ENCODE data around the gene ME2.

Gene ME2

GRCh38 chr18:50933684-50934083 is 54.8 kb downstream of the ME2 start:
- TF ChIP-seq CTCF (conservative IDR thresholded peaks at IDR 0.05; ENCODE audit: low read length) = no peak
- no peak for TF ChIP-seq EZH2phosphoT487 (IDR thresholded peaks at IDR 0.05; ENCODE audit: borderline replicate concordance)
- Histone ChIP-seq H2AFZ (ENCODE audit: low read length) (no peak overlapping the region), H3K4me3 (ENCODE audit: low read length, poor library complexity, severe bottlenecking) (no peak overlapping the region), H3K9me2 (replicated peaks; ENCODE audit: low read depth, low read length) (no peaks in the 10 kb centered on the region), H3K9me3 (ENCODE audit: insufficient read depth, low read depth, low read length) (no peaks in the 10 kb centered on the region), H3K4me2 (ENCODE audit: low read depth, low read length, poor library complexity, severe bottlenecking) (no peak overlapping the region), H3K4me1 (ENCODE audit: insufficient read depth, low read length, poor library complexity, severe bottlenecking) (no peaks in the 10 kb centered on the region), H3K36me3 (ENCODE audit: insufficient read depth, low read length) (peaks cover 36% of the 10 kb centered on the region; the same call in 1 of the 2 replicates), H3F3A (ENCODE audit: low read depth) (no peaks in the 10 kb centered on the region), H3K79me2 (ENCODE audit: insufficient read depth, low read length) (no peaks in the 10 kb centered on the region), H4K20me1 (ENCODE audit: insufficient read depth, low read length, poor library complexity, severe bottlenecking) (no peaks in the 10 kb centered on the region), H3K27me3 (ENCODE audit: insufficient read depth, low read length, poor library complexity, severe bottlenecking) (no peaks in the 10 kb centered on the region), H3K9ac (ENCODE audit: low read depth, low read length, poor library complexity, severe bottlenecking) (no peak overlapping the region)

- no peak overlapping the region for H3K9ac ChIP-seq (ENCODE audit: low read depth, low read length, poor library complexity, severe bottlenecking)
- no peaks in the 10 kb centered on the region for H3K27me3 ChIP-seq (ENCODE audit: insufficient read depth, low read length, poor library complexity, severe bottlenecking)
- no peaks in the 10 kb centered on the region for H4K20me1 ChIP-seq (ENCODE audit: insufficient read depth, low read length, poor library complexity, severe bottlenecking)
- H3K36me3 ChIP-seq (ENCODE audit: insufficient read depth, low read length) = peaks cover 26% of the 10 kb centered on the region; the same call in 1 of the 2 replicates
- H3K9me3 ChIP-seq (ENCODE audit: insufficient read depth, low read depth, low read length) = no peaks in the 10 kb centered on the region
- no peak overlapping the region for H3K4me3 ChIP-seq (ENCODE audit: low read length, poor library complexity, severe bottlenecking)
- no peaks in the 10 kb centered on the region for H3K79me2 ChIP-seq (ENCODE audit: insufficient read depth, low read length)
- no peaks in the 10 kb centered on the region for H3F3A ChIP-seq (ENCODE audit: low read depth)
- no peaks in the 10 kb centered on the region for H3K4me1 ChIP-seq (ENCODE audit: insufficient read depth, low read length, poor library complexity, severe bottlenecking)
- H3K4me2 ChIP-seq (ENCODE audit: low read depth, low read length, poor library complexity, severe bottlenecking) = no peak overlapping the region
- TF ChIP-seq CTCF (conservative IDR thresholded peaks at IDR 0.05; ENCODE audit: low read length) (no peak), EZH2phosphoT487 (IDR thresholded peaks at IDR 0.05; ENCODE audit: borderline replicate concordance) (no peak)
- no peaks in the 10 kb centered on the region for H3K9me2 ChIP-seq (replicated peaks; ENCODE audit: low read depth, low read length)
- no peak overlapping the region for H2AFZ ChIP-seq (ENCODE audit: low read length)
Observed at GRCh38 chr18:50934545-50935211, 55.8 kb downstream of the ME2 start.

- Histone ChIP-seq H3F3A (ENCODE audit: low read depth) (no peaks in the 10 kb centered on the region), H4K20me1 (ENCODE audit: insufficient read depth, low read length, poor library complexity, severe bottlenecking) (no peaks in the 10 kb centered on the region), H3K79me2 (ENCODE audit: insufficient read depth, low read length) (no peaks in the 10 kb centered on the region), H3K9me2 (replicated peaks; ENCODE audit: low read depth, low read length) (no peaks in the 10 kb centered on the region), H3K9me3 (ENCODE audit: insufficient read depth, low read depth, low read length) (no peaks in the 10 kb centered on the region), H3K4me3 (ENCODE audit: low read length, poor library complexity, severe bottlenecking) (no peak overlapping the region), H3K27me3 (ENCODE audit: insufficient read depth, low read length, poor library complexity, severe bottlenecking) (no peaks in the 10 kb centered on the region), H3K4me2 (ENCODE audit: low read depth, low read length, poor library complexity, severe bottlenecking) (no peak overlapping the region), H3K4me1 (ENCODE audit: insufficient read depth, low read length, poor library complexity, severe bottlenecking) (no peaks in the 10 kb centered on the region), H3K9ac (ENCODE audit: low read depth, low read length, poor library complexity, severe bottlenecking) (no peak overlapping the region), H2AFZ (ENCODE audit: low read length) (no peak overlapping the region), H3K36me3 (ENCODE audit: insufficient read depth, low read length) (peaks cover 28% of the 10 kb centered on the region; the same call in 1 of the 2 replicates)
- TF ChIP-seq EZH2phosphoT487 (IDR thresholded peaks at IDR 0.05; ENCODE audit: borderline replicate concordance) = no peak
- no peak for TF ChIP-seq CTCF (conservative IDR thresholded peaks at IDR 0.05; ENCODE audit: low read length)
Observed at GRCh38 chr18:50935493-50936191, 56.7 kb downstream of the ME2 start.

Data from Loucy (cell line).